ENCODE data around the gene CALM3. TPM values are rescaled to one million over a fixed set of nuclear protein-coding genes. Genes with fewer than 3 reads are reported as not detected.
A peak's percentile ranks its signal among the peaks of the same experiment; 100 is the strongest.

The CALM3 gene
- total RNA-seq, 1 experiment from 2014 or later = 343 TPM

GRCh38 chr19:46611776-46612175 lies 10.6 kb downstream of the CALM3 start:
- Histone ChIP-seq H2AFZ (ENCODE audit: low read length) (no peak overlapping the region), H3K9me3 (ENCODE audit: control insufficient read depth, low read depth, low read length) (no peaks in the 10 kb centered on the region), H3K9ac (ENCODE audit: extremely low read depth, insufficient read length, low read length) (no peak overlapping the region), H3K4me2 (ENCODE audit: insufficient read depth, insufficient read length, low read length) (no peak overlapping the region), H3K79me2 (ENCODE audit: insufficient read depth, low read length) (no peaks in the 10 kb centered on the region), H3K18ac (ENCODE audit: insufficient read length, low read depth, low read length) (no peak overlapping the region), H3T11ph (ENCODE audit: low read length) (no peak overlapping the region), H3K79me1 (ENCODE audit: insufficient read depth, low read depth, low read length, poor library complexity, severe bottlenecking) (no peaks in the 10 kb centered on the region), H3K4me1 (ENCODE audit: insufficient read depth, low read length) (no peaks in the 10 kb centered on the region), H2BK12ac (ENCODE audit: insufficient read length, low read depth, low read length) (no peak overlapping the region), H2BK15ac (ENCODE audit: low read depth, low read length) (no peak overlapping the region), H4K91ac (ENCODE audit: insufficient read length, low read depth, low read length) (no peak overlapping the region), H3K27ac (ENCODE audit: insufficient read length, low read depth, low read length) (no peak overlapping the region), H2BK5ac (ENCODE audit: insufficient read length, low read length) (no peak overlapping the region), H4K5ac (ENCODE audit: insufficient read length, low read depth, low read length) (no peak overlapping the region), H4K8ac (replicated peaks; ENCODE audit: insufficient read length, low read depth, low read length) (no peak overlapping the region), H2AK5ac (ENCODE audit: insufficient read length, low read length) (no peak overlapping the region), H3K23ac (ENCODE audit: insufficient read length, low read depth, low read length) (no peak overlapping the region), H2BK20ac (ENCODE audit: low read depth, low read length, poor library complexity, severe bottlenecking) (no peak overlapping the region), H3K4ac (ENCODE audit: low read depth, low read length) (no peak overlapping the region), H3K56ac (ENCODE audit: insufficient read length, low read depth, low read length) (no peak overlapping the region), H3K23me2 (ENCODE audit: insufficient read length, low read depth, low read length, poor library complexity, severe bottlenecking) (no peaks in the 10 kb centered on the region), H2BK120ac (ENCODE audit: low read depth, low read length, poor library complexity, severe bottlenecking) (no peak overlapping the region), H3K14ac (ENCODE audit: insufficient read depth, low read length) (no peak overlapping the region), H3K27me3 (ENCODE audit: insufficient read depth, low read length) (no peaks in the 10 kb centered on the region), H4K20me1 (ENCODE audit: control insufficient read depth, insufficient read depth, insufficient read length) (no peaks in the 10 kb centered on the region)
- Mint-ChIP-seq H3K27ac (peak overlapping the region in 2 of 3 experiments; percentile 44 to 51; a peak in 1 of 7 replicates), H3K27me3 (ENCODE audit: low read depth) (peaks cover 5% of the 10 kb centered on the region), H3K4me1 (peaks cover 8 to 10% of the 10 kb centered on the region in 2 experiments; a peak in 3 of 4 replicates), H3K36me3 (ENCODE audit: insufficient read depth in 1 of 3, low read depth in 3 of 3) (peaks cover 21 to 39% (median 36%) of the 10 kb centered on the region in 3 experiments; a peak in 6 of 7 replicates), H3K9me3 (no peaks in the 10 kb centered on the region), H3K4me3 (no peak overlapping the region)
- TF ChIP-seq CTCF (conservative IDR thresholded peaks at IDR 0.05) = no peak
- no peak for DNase-seq
- WGBS (ENCODE audit: extremely low coverage, insufficient read length, low lambda C conversion rate) = no CpG with 5 or more reads among the region's 6 CpGs

All from H9 (cell line).